GM21717 (cell line): ENCODE data around the gene NDUFB2.
A peak's percentile ranks its signal among the peaks of the same experiment; 100 is the strongest.
"Not testable (repeated sequence)": the region's sequence is repeated elsewhere in the genome, so short reads cannot be mapped to it uniquely, and the experiment has no call there.

ENCODE experiments used
- ATAC-seq: cut with Tn5 transposase; IDR thresholded peaks from one replicate; pipeline ENCODE4 v1.9.1; 2021; ENCODE audit warnings: mild to moderate bottlenecking, moderate library complexity; ENCODE audit not compliant: unreplicated experiment

The NDUFB2 gene

GRCh38 chr7:140696680-140697446 lies at the start of gene NDUFB2:
TSS of gene NDUFB2 (plus strand) at chr7:140696708. CDS start at chr7:140696745, 37 bp downstream.
- ATAC-seq = peak; percentile 96

DNA sequence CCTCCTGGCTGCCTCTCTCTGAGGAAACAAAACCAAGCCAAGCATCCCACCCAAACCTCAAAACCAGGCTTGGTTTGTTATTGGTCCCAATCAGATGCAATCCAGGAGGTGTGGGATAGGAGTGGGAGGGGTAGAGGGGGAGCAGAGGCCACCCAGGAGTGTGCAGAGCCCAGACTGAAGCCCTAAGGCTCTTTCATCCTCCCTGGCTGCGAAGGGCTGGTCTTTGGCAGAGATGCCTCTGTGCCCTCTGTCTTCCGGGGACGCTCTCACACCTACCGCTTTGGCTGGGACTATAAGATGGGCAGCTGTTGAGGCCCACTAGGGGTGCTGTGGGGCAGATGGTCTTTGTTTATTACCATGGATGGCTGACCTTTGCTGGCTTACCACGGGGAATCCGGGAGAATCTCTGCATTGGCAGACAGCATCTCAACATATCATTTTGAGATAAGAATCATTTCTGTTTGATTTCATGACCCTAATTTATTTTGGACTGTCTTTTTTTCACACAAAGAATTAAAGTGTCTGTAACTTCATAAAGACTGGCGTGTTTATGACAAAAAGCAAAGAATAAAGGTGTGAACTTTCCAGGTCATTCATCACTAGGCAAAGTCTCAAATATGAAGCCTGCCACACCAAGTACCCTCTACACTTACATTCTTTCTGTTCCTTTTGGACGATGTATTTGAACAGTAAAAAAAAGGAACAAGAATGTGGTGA lies 49.4 kb upstream of the NDUFB2 start:
- no peak for ATAC-seq

- no peak for ATAC-seq
Observed at GRCh38 chr7:140649556-140650205, 46.8 kb upstream of the NDUFB2 start.

DNA sequence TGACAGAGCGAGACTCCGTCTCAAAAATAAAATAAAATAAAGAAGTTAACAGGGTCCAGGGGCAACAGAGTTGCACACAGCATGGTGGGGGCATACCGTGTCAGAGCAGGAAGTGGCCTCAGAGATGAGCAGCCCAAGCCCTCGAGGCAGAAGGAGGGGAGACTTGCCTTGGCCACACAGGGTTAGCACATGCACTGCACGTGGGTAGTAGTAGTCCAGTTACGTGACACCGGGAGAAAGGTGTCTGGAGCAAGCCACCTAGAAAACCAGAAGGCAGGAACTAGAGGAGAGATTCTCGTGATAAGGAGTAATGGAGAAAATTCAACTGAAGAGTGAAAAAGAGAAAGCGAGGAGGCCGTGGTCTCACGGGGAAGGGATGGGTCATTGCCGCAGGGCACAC lies 46.1 kb upstream of the NDUFB2 start:
- no peak for ATAC-seq

GRCh38 chr7:140653319-140654108 lies 43.0 kb upstream of the NDUFB2 start:
- no peak for ATAC-seq

- ATAC-seq = no peak
Observed at GRCh38 chr7:140654109-140654387, 42.5 kb upstream of the NDUFB2 start.

DNA sequence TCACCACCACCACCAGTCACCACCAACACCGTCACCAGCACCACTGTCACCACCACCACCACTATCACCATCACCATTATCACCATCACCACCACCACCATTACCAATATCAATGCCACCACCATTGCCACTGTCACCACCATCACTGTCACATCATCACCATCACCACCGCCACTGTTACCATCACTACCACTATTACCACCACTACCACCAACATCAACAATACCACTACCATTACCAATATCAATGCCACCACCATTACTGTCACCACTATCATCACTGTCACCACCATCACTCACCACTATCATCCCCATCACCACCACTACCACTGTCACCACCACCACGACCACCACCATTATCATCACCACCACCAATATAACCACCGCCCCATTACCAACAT lies 41.8 kb upstream of the NDUFB2 start:
- ATAC-seq = no peak

GRCh38 chr7:140655511-140656408 lies 40.7 kb upstream of the NDUFB2 start:
- ATAC-seq = no peak

DNA sequence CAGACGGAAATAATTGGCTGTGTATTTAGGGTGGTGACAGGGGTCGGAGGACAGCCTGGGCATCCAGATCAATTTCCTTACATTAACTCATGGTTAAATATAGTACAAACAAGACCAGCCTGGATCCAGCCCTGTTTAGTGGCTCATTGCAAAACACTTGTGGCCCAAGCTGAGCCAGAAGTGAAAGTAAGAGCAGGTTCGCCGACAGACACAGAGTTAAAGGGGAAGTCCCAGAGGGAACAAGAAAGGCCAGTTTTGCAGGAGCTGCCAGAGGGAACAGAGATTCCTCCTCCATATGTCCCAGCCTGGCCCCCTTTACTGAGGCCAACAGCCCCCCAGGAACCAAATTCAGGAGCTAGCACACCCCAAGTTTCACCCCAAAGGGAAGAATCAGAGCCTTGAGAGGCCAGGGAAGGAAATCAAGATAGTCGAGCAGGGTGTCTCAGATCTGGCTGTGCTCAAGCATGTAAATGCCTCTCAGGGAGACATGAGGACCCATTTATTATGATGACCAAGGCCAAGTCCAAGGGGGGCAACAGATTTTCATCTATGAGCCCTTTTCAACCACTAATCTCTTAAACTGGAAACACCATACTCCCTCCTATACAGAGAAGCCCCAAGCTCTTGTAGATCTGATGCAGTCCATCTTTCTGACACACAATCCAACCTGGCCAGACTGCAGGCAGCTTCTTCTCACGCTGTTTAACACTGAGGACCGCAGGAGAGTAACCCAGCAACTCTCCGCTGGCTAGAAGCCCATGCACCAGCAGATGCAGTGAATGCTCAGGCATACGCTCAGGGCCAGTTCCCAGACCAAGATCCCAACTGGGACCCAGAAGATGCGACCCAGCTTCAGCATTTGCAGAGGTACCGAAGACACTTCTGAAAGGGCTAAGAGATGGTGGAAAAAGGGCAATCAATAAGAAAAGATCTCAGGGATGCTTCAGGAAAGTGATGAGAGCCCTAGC lies 39.7 kb upstream of the NDUFB2 start:
- ATAC-seq = peak; percentile 92

- no peak for ATAC-seq
Observed at GRCh38 chr7:140657891-140658290, 38.6 kb upstream of the NDUFB2 start.

- no peak for ATAC-seq
Observed at GRCh38 chr7:140659856-140660255, 36.7 kb upstream of the NDUFB2 start.

GRCh38 chr7:140661124-140661523 lies 35.4 kb upstream of the NDUFB2 start:
- ATAC-seq = no peak

GRCh38 chr7:140662938-140663337 lies 33.6 kb upstream of the NDUFB2 start:
- ATAC-seq = not testable (repeated sequence)

GRCh38 chr7:140667476-140667875 lies 29.0 kb upstream of the NDUFB2 start:
- no peak for ATAC-seq

DNA sequence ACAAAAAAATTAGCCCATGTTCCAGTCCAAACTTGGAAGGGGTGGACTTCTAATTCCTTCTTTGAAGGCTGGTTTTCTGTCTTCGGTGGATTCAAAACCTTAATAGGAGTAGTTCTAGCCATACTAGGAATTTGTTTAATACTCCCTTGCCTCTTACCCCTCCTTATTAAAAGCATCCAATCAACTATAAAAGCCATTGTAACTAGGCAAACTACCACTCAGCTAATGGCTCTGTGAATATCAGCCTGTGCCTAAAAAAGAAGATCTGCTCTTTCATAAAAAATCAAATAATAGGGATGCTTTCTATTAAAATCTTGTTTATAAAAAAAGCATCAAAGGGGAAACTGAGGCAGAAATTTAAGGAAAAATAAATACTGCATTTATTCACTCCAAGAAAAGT lies 27.9 kb upstream of the NDUFB2 start:
- no peak for ATAC-seq

GRCh38 chr7:140669352-140669751 lies 27.2 kb upstream of the NDUFB2 start:
- no peak for ATAC-seq

- not testable (repeated sequence) for ATAC-seq
Observed at GRCh38 chr7:140669862-140670261, 26.6 kb upstream of the NDUFB2 start.

GRCh38 chr7:140670343-140670935 lies 26.1 kb upstream of the NDUFB2 start:
- no peak for ATAC-seq

- ATAC-seq = no peak
Observed at GRCh38 chr7:140671966-140672365, 24.5 kb upstream of the NDUFB2 start.
